Naive thymus-derived CD8-positive, alpha-beta T cell (primary cell): ENCODE data around the gene MORN1. TPM values are rescaled to one million over a fixed set of nuclear protein-coding genes. Genes with fewer than 3 reads are reported as not detected.
"Not testable (repeated sequence)": the region's sequence is repeated elsewhere in the genome, so short reads cannot be mapped to it uniquely, and the experiment has no call there.

Experiments
- ATAC-seq, 2 donors: fragments of 150-1000 bp; cut with Tn5 transposase in 1 of 2; sonication (Bioruptor Pico), chemical (Tn5 transposase) in 1 of 2; 1 replicate in 1 of 2; 2 replicates in 1 of 2; pipeline ENCODE4 v1.10.0; 2021; ENCODE audit warnings: mild to moderate bottlenecking in 2 of 2, moderate library complexity in 2 of 2
- POLR2A ChIA-PET: fragments of 350-600 bp; sonication (Branson Sonifier 250); formaldehyde crosslinking; loops from one replicate; lab custom pipeline; 2021; ENCODE audit warnings: antibody characterized with exemption; lab: Charles Lee
- DNase-seq, 10 donors: peaks; one replicate each; pipeline versions ENCODE4 v3.0.0 to v3.0.0-alpha.2; 2020 to 2022
- H3K27ac Mint-ChIP-seq, 10 donors: one replicate each; pipeline ENCODE4 v1.8.0; 2020 to 2022; ENCODE audit warnings: mild to moderate bottlenecking in 10 of 10, mixed read lengths in 10 of 10, moderate library complexity in 4 of 10, inconsistent platforms in 1 of 10
- H3K27me3 Mint-ChIP-seq, 5 donors: one replicate each; pipeline ENCODE4 v1.8.0; 2021 to 2022; ENCODE audit warnings: mixed read lengths in 5 of 5
- H3K36me3 Mint-ChIP-seq, 3 donors: one replicate each; pipeline ENCODE4 v1.8.0; 2020 to 2022; ENCODE audit warnings: mixed read lengths in 3 of 3, mild to moderate bottlenecking in 2 of 3, inconsistent platforms in 1 of 3
- H3K4me1 Mint-ChIP-seq, 4 donors: one replicate each; pipeline ENCODE4 v1.8.0; 2021 to 2022; ENCODE audit warnings: mixed read lengths in 4 of 4
- H3K4me3 Mint-ChIP-seq, 10 donors: one replicate each; pipeline ENCODE4 v1.8.0; 2020 to 2022; ENCODE audit warnings: mild to moderate bottlenecking in 10 of 10, mixed read lengths in 10 of 10, moderate library complexity in 6 of 10, inconsistent platforms in 1 of 10
- H3K9me3 Mint-ChIP-seq, 9 donors: one replicate each; pipeline ENCODE4 v1.8.0; 2020 to 2022; ENCODE audit warnings: mixed read lengths in 9 of 9, mild to moderate bottlenecking in 3 of 9, inconsistent platforms in 1 of 9, moderate library complexity in 1 of 9
- polyA plus RNA-seq, 3 donors: library from polyadenylated mRNA; unstranded; fragments of 300-500 nt; fragmentation: Illumina TruSeq; gene quantifications; one replicate each; pipeline ENCODE4 v1.2.3, GENCODE V29; 2021
- total RNA-seq, 8 experiments: library from RNA in 2 of 8; stranded (reverse) in 2 of 8; gene quantifications; one replicate each; pipeline ENCODE4 v1.2.3 and lab custom pipeline; 2021 to 2026

The MORN1 gene
- total and polyA plus RNA-seq, 5 experiments from 2014 or later: 4.3 to 18.8 (median 7.1) TPM

DNA sequence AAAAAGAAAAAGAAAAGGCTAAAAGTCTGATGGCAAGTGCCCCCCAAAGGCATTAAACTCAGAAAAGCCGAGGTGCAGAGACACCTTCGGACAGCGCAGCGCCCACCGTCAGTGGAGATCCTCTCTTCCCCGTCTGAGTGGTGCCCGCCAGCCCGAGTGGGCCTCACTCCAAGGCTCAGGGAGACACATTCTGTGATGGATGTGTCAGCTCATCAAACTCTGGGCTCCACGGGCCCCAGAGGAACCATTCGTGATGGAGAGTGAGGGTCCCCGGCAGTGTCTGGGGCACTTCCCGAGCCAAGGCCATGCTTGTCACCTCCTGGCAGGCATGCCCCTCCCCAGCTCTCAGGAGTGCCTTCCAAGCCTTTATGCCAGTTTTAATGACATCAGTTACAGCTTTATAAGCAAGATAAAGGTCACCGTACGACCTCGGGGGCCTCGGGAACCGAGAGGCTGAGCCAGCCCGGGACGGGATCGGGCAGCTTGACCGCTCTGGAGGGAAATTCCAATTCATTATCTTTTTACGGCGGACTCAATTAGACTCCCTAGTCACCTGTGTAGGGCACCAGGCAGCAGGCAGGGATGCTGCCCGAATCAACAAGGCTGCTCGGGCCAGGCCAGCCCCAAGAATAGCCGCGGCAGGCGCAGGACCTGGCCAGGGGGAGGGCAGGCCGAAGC, 49.5 kb downstream of the MORN1 start:
- no peak overlapping the region for H3K4me3 Mint-ChIP-seq
- ATAC-seq: no peak
- H3K27me3 Mint-ChIP-seq: no peaks in the 10 kb centered on the region
- POLR2A ChIA-PET: no interaction called here
- no peaks in the 10 kb centered on the region for H3K36me3 Mint-ChIP-seq
- no peaks in the 10 kb centered on the region for H3K4me1 Mint-ChIP-seq
- H3K9me3 Mint-ChIP-seq: no peaks in the 10 kb centered on the region
- H3K27ac Mint-ChIP-seq: no peak overlapping the region
- peak in 1 of 10 donors; percentile 50 for DNase-seq

DNA sequence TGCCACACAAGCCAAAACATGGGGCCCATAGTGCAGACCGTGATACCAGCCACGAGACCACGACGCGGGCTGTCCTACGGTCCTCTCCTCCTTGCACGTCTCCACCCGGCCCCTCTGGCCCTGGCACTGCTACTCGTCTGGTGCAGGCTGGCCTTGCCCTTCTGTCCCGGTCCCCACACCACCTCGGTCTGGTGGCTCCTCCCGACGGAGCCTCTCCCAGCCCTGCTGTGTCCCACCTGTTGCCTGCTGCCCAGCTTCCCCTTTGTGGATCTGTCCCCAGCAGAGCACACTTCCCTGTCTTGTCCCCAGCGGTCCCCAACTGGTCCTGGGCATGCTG, 50.5 kb downstream of the MORN1 start:
- no peak overlapping the region for H3K27ac Mint-ChIP-seq
- DNase-seq (no peak), ATAC-seq (no peak)
- no peaks in the 10 kb centered on the region for H3K36me3 Mint-ChIP-seq
- POLR2A ChIA-PET: no interaction called here
- no peak overlapping the region for H3K4me3 Mint-ChIP-seq
- H3K4me1 Mint-ChIP-seq: no peaks in the 10 kb centered on the region
- H3K9me3 Mint-ChIP-seq: no peaks in the 10 kb centered on the region
- no peaks in the 10 kb centered on the region for H3K27me3 Mint-ChIP-seq

DNA sequence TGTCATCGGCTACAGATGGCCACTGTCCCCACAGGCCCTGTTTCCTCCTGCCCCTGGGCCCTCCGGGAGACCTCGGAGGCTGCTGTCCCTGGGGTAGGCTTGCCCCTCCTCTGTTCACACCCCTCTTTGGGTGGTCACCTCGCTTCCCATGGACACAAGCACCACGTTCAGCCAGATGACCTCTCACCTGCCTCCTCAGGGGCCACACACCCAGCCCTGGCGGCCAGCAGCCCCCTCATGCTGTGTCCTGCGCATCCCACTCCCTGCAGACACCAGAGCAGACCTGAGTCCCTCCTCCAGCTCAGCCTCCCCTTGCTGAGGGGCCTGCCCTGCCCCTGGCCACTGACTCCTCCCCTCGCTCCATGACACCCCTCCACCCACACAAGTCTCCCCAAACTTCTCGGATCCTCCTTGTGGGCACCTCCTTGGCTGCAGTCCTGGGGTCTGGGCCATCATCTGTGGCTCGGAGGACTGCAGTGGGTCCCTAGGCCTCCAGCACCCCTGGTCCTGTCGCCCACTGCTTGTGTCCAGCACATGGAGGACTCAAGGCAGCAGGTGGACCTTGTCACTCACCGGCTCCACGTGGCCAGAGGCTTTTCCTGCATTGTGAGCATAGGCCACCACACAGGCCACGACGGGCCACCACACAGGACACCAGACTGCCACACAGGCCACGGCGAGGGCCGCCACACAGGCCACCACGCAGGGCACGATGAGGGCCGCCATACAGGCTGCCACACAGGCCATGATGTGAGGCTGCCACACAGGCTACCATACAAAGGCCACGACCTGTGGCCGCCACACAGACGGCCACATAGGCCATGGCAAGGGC, 51.1 kb downstream of the MORN1 start:
- Mint-ChIP-seq H3K36me3 (no peaks in the 10 kb centered on the region), H3K9me3 (no peaks in the 10 kb centered on the region), H3K4me1 (no peaks in the 10 kb centered on the region), H3K27ac (peak overlapping the region in 1 of 10 donors; percentile 88), H3K4me3 (no peak overlapping the region), H3K27me3 (no peaks in the 10 kb centered on the region)
- DNase-seq (no peak), ATAC-seq (no peak)
- POLR2A ChIA-PET: no interaction called here

DNA sequence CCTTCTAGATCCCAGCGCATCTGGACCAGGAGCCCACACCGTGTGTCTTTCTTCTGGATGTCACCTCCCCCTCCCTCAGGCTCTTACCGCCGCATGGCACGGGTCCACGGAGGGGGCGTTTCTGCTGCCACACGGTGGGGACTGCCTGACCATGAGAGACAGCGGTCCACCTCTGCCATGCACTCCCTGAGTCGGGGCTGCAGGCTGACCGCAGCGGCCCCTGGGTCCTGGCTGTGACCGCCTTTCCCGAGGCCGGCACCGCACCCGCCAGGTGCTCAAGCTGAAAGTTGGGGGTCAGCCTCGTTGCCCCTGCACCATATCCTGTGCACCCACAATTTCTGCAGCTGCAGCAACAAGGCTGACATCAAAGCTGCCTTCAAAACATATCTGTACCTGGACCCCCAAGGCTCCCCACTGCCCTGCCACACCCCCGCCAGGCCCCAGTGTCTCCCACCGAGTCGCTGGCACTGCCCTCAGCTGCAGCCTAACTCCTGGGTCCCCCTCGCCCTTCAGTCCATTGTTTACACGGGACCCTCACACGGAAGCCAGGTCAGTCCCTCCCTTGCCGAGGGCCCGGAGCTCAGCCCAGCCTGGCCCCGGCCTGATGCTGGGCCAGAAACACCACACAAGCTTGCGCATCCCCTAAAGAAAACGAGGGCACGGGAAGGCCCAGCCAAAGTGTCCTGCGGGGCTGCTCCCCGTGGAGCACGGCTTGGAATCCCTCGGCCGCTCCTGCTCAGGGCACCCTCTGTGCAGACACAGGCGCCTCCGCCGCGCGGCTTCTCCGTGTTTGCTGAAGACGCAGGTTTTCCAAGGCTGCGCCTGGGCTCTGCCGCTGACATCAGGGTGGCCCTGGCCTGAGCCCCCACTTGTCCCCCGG, 51.9 kb downstream of the MORN1 start:
- no peak for ATAC-seq
- no peaks in the 10 kb centered on the region for H3K36me3 Mint-ChIP-seq
- H3K4me3 Mint-ChIP-seq: no peak overlapping the region
- no peak for DNase-seq
- POLR2A ChIA-PET: no interaction called here
- no peaks in the 10 kb centered on the region for H3K27me3 Mint-ChIP-seq
- no peaks in the 10 kb centered on the region for H3K4me1 Mint-ChIP-seq
- no peaks in the 10 kb centered on the region for H3K9me3 Mint-ChIP-seq
- no peak overlapping the region for H3K27ac Mint-ChIP-seq

DNA sequence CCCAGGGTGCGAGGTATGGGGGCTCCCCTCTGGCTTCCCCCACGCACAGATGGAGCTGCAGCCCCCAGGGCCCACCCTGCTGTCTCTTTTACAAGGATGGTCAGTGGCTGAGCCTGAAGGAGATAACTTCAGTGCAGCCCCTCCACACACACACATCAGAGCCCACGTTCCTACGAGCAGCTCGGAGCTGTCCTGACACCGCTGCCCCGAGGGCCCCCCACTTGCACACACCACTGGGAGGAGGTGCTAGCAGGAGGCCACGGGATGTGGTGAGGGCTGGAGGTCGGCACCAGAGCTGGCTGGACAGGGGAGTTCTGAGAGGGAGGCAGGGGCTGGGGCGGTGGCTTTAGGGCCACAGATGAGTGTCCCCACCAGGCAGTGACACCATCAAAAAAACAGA, 53.9 kb downstream of the MORN1 start:
- POLR2A ChIA-PET: no interaction called here
- Mint-ChIP-seq H3K27me3 (no peaks in the 10 kb centered on the region), H3K9me3 (no peaks in the 10 kb centered on the region), H3K4me1 (no peaks in the 10 kb centered on the region), H3K27ac (no peak overlapping the region), H3K36me3 (no peaks in the 10 kb centered on the region), H3K4me3 (no peak overlapping the region)
- ATAC-seq: no peak
- DNase-seq: no peak

DNA sequence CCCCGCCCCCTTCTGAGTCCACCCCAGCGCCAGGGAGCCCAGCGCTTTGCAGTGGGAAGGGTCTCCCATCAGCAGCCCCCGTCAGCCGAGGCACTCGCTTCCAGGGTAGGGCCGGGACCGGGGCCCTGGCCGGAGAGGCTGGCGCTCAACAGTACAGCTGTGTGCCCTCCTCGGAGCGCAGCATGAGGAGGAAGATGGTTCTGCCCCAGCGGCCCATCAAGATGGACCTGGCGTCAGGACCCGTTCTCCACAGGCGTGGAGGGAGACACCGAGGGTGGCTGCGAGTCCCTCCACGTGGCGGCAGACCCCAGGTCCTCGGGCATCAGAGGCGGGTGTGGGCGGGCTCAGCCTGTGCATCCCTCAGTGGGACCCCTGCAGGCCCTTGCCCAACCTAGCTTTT, 54.3 kb downstream of the MORN1 start:
- H3K9me3 Mint-ChIP-seq: no peaks in the 10 kb centered on the region
- ATAC-seq (no peak), DNase-seq (no peak)
- H3K36me3 Mint-ChIP-seq: no peaks in the 10 kb centered on the region
- POLR2A ChIA-PET: no interaction called here
- no peaks in the 10 kb centered on the region for H3K4me1 Mint-ChIP-seq
- no peaks in the 10 kb centered on the region for H3K27me3 Mint-ChIP-seq
- no peak overlapping the region for H3K4me3 Mint-ChIP-seq
- H3K27ac Mint-ChIP-seq: no peak overlapping the region

DNA sequence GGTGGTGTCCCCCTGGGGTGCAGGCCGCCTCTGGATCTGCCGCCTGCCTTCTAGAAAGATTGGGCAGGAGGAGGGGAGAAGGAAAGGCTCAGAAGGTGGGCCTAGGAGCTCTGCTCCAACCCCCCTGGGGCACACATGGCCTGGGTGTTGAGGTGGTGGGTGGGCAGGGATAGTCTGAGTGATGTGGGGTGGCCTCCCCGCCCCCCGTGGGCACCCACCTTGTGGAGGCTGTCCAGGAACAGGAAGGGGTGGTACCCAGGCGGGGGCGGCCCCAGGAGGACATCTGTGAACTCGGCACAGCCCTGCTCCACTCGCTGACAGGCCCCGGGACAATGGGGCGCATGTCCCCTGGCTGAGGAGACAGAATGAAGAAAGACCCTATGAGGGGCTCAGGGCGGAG, 54.9 kb downstream of the MORN1 start:
- Mint-ChIP-seq H3K9me3 (no peaks in the 10 kb centered on the region), H3K4me1 (no peaks in the 10 kb centered on the region), H3K4me3 (no peak overlapping the region), H3K27me3 (no peaks in the 10 kb centered on the region), H3K36me3 (no peaks in the 10 kb centered on the region), H3K27ac (no peak overlapping the region)
- DNase-seq (no peak), ATAC-seq (no peak)
- POLR2A ChIA-PET: no interaction called here

DNA sequence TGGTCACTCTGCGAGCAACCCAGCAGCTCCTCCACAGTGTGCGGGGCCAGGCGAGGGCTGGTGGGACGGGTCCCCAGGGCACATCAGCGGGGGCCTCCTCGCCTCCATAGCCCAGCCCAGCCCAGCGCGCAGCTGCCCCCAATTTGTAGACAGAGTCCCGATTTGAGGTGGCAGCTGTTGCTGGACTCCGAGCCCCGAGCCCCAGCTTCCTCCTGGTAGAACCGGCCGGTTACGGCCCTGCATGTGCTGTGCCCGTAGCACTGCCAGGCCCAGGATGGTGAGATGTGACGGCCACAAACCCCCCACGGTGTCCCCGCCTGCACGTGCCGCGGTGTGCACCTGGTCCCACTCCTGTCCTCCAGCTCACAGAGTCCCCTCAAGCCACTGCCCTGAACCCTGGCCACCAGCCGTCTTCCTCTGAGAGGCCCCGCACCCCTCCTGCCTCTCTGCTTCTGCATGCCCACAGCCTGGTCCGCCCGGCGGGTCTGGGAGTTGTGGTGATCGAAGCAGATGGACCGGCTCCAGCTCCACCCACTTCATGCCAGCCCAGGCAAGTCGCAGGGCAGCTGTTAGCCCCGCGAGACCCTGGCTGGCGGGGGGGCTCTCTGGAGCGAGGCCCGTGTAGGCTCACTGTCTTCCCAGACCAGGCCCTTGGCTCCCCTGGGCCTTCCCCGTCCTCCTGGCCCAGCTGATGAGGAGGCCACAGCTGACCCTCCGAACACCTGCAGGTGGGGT, 55.5 kb downstream of the MORN1 start:
- no peak for ATAC-seq
- no peaks in the 10 kb centered on the region for H3K36me3 Mint-ChIP-seq
- POLR2A ChIA-PET: interaction anchor here (1.0 kb wide), 1 partner anchor 10 kb away, joined by 3 read pairs; no protein-coding TSS in a partner anchor
- no peak overlapping the region for H3K27ac Mint-ChIP-seq
- H3K27me3 Mint-ChIP-seq: no peaks in the 10 kb centered on the region
- H3K4me1 Mint-ChIP-seq: no peaks in the 10 kb centered on the region
- no peak overlapping the region for H3K4me3 Mint-ChIP-seq
- no peak for DNase-seq
- no peaks in the 10 kb centered on the region for H3K9me3 Mint-ChIP-seq

DNA sequence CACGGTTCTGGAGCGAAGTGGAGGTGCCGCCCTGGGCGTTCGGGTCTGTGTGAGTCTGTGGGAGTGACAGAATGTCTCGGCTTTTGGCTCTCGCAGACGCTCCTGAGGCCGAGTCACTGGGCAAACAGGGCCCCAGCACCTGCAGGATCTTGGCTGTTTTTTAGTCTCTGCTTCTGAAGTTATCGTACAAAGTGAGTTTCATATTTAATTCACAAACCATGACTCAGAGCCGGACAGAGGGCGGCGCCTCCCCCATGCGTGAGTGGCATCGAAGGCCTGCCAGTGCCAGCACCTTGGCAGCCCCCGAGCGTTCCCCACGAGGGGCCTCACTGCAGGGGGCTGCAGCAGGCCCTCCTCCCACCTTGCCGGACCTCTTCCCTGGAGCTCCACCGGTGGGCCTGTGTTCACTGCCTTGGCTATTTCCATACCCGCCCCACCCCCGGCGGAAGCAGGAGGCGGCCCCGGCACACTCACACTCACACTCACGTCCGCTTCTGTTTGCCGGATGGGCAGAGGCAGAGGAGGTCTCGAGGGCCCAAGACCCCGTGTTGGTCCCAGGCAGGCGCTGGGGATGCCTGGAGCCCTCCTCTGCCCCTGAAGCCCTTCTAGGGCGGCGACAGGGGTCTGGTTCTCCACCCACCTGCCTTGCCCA, 56.3 kb downstream of the MORN1 start:
- H3K27me3 Mint-ChIP-seq: no peaks in the 10 kb centered on the region
- no peaks in the 10 kb centered on the region for H3K36me3 Mint-ChIP-seq
- no peaks in the 10 kb centered on the region for H3K9me3 Mint-ChIP-seq
- no peak for ATAC-seq
- no peaks in the 10 kb centered on the region for H3K4me1 Mint-ChIP-seq
- no peak overlapping the region for H3K4me3 Mint-ChIP-seq
- DNase-seq: no peak
- H3K27ac Mint-ChIP-seq: peak overlapping the region in 1 of 10 donors; percentile 46
- POLR2A ChIA-PET: interaction anchor here (1.0 kb wide), 1 partner anchor 9 kb away, joined by 3 read pairs; no protein-coding TSS in a partner anchor

DNA sequence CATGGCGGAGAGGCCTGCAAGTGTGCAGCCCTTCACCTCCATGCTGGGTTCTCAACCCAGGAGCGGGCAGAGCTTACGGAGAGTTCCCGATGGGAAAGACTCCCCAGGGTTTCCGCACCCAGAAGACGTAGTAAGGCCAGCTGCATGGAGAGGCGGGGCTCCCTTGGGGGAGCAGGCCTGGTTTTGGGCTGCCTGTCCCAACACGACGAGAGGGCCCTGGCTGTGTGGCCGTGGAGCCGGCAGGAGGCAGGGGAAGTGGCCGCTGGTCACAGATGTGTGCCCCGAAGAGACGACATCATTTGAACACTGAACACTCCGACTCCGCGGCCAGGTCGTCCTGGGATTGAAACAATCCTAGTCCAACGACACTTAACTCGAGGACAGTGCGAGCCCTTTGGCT, 57.0 kb downstream of the MORN1 start:
- no peaks in the 10 kb centered on the region for H3K9me3 Mint-ChIP-seq
- POLR2A ChIA-PET: no interaction called here

DNA sequence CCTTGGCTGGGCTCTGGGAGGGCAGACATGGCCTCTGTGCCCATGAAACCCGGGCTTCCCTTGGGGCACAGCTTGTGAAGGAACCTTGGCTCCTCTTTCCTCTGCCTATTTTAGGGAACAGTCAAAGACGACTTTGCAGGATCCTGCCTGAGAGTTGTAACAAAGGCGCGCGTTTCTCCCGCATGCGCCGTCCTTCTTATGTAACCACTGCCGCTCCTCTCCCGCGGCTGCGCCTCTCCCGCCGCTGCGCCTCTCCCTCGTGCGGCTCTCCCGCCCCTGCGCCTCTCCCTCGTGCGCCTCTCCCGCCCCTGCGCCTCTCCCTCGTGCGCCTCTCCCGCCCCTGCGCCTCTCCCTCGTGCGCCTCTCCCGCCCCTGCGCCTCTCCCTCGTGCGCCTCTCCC, 59.8 kb downstream of the MORN1 start:
- POLR2A ChIA-PET: not testable (repeated sequence)

More for the DNA sequence above, 57.0 kb downstream of the MORN1 start:
- Mint-ChIP-seq H3K4me1 (no peaks in the 10 kb centered on the region), H3K4me3 (no peak overlapping the region), H3K27me3 (no peaks in the 10 kb centered on the region), H3K36me3 (no peaks in the 10 kb centered on the region), H3K27ac (no peak overlapping the region)
- DNase-seq: no peak
- ATAC-seq: no peak

DNA sequence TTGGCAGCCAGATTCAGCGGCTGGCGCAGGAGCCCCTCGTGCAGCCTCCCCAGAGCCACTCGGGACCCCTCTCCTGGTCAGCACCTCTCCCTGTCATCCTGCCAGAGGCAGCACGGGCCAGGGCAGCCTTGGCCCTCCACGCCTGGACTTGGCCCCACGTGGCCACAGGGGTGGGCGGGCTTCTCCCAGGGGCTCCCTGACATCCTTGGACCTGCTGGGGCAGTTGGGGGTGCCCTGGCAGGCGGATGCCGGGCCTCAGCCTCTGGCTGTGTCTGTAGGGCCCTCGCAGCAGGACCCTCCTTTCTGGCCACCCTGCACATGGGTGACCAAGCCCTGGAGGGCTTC, 60.2 kb downstream of the MORN1 start:
- Mint-ChIP-seq H3K27ac (no peak overlapping the region), H3K36me3 (peaks cover 0 to 2% (median 0%) of the 10 kb centered on the region in 3 donors), H3K4me1 (peaks cover 0 to 7% (median 5%) of the 10 kb centered on the region in 4 donors), H3K4me3 (no peak overlapping the region), H3K9me3 (no peaks in the 10 kb centered on the region), H3K27me3 (peaks cover 4 to 13% (median 9%) of the 10 kb centered on the region in 5 donors)
- no peak for DNase-seq
- POLR2A ChIA-PET: no interaction called here
- no peak for ATAC-seq

More for the DNA sequence above, 59.8 kb downstream of the MORN1 start:
- DNase-seq, H3K9me3 Mint-ChIP-seq, H3K36me3 Mint-ChIP-seq, H3K4me1 Mint-ChIP-seq, H3K4me3 Mint-ChIP-seq, H3K27ac Mint-ChIP-seq, ATAC-seq: not testable (repeated sequence)
- peaks cover 4 to 12% (median 9%) of the 10 kb centered on the region in 5 donors for H3K27me3 Mint-ChIP-seq
